HEK293 (cell line): Measurements from ENCODE around the gene SLC16A13.
A peak's percentile ranks its signal among the peaks of the same experiment; 100 is the strongest.

Experiments
- CTCF ChIA-PET: fragments of 350-600 bp; formaldehyde crosslinking; extraction: SDS; loops from one replicate; lab custom pipeline; 2021; ENCODE audit warnings: antibody characterized with exemption; lab: Yijun Ruan, JAX
- POLR2A ChIA-PET: fragments of 300-600 bp; formaldehyde crosslinking; extraction: SDS; loops from one replicate; lab custom pipeline; 2020; ENCODE audit warnings: antibody characterized with exemption, inconsistent platforms; lab: Yijun Ruan, JAX
- H3K27ac ChIP-seq: fragments of 200-500 bp; sonication (Bioruptor generic); 2 replicates; pipeline ENCODE4 v1.5.1; 2014; ENCODE audit warnings: low read depth, low read length, control low read depth, inconsistent platforms; ENCODE audit errors: extremely low read depth
- H3K36me3 ChIP-seq, 2 experiments: fragments of 200-500 bp in 1 of 2; sonication (Bioruptor generic) in 1 of 2; 1 replicate in 1 of 2; 2 replicates in 1 of 2; pipeline ENCODE4 v1.5.1; 2014 to 2017; ENCODE audit warnings: inconsistent platforms in 2 of 2, low read length in 2 of 2; ENCODE audit not compliant: control insufficient read depth in 2 of 2, insufficient read depth in 1 of 2
- H3K4me1 ChIP-seq: fragments of 200-500 bp; sonication (Bioruptor generic); 2 replicates; pipeline ENCODE4 v1.5.1; 2014; ENCODE audit warnings: mild to moderate bottlenecking, low read length, inconsistent platforms; ENCODE audit not compliant: control insufficient read depth, insufficient read depth
- H3K4me3 ChIP-seq: 2 replicates; pipeline ENCODE4 v1.5.1; 2011; ENCODE audit warnings: low read depth, mild to moderate bottlenecking, control low read depth, low read length, moderate library complexity
- H3K9me3 ChIP-seq: fragments of 200-500 bp; sonication (Bioruptor generic); 2 replicates; pipeline ENCODE4 v1.5.1; 2014; ENCODE audit warnings: low read depth, low read length, inconsistent platforms; ENCODE audit not compliant: control insufficient read depth, insufficient read depth
- BCL11A ChIP-seq: fragments of 450-650 bp; formaldehyde crosslinking; IDR thresholded peaks from 2 replicates; pipeline ENCODE4 v1.5.1; 2016; ENCODE audit warnings: low read depth, missing biosample characterization, missing genetic modification characterization
- EGR2 ChIP-seq: fragments of 450-650 bp; formaldehyde crosslinking; IDR thresholded peaks from 2 replicates; pipeline ENCODE4 v1.5.1; 2016; ENCODE audit warnings: low read depth, missing biosample characterization, missing genetic modification characterization
- KLF7 ChIP-seq: fragments of 450-650 bp; formaldehyde crosslinking; IDR thresholded peaks from 2 replicates; pipeline ENCODE4 v1.5.1; 2016; ENCODE audit warnings: missing biosample characterization, missing genetic modification characterization, borderline replicate concordance
- MEIS1 ChIP-seq: sonication (generic); formaldehyde crosslinking; IDR thresholded peaks from 2 replicates; pipeline ENCODE4 v1.8.1; 2022; ENCODE audit warnings: missing genetic modification reagents, mild to moderate bottlenecking, borderline replicate concordance
- SETDB1 ChIP-seq: IDR thresholded peaks from one replicate; pipeline ENCODE4 v1.6.1; 2017; ENCODE audit warnings: mild to moderate bottlenecking, low read length, moderate library complexity, mixed read lengths; ENCODE audit not compliant: insufficient read length
- YY2 ChIP-seq: fragments of 450-650 bp; formaldehyde crosslinking; IDR thresholded peaks from 2 replicates; pipeline ENCODE4 v1.5.1; 2016; ENCODE audit warnings: missing biosample characterization, missing genetic modification characterization
- ZBTB49 ChIP-seq: fragments of 450-650 bp; formaldehyde crosslinking; IDR thresholded peaks from 2 replicates; pipeline ENCODE4 v1.5.1; 2016; ENCODE audit warnings: missing biosample characterization, missing genetic modification characterization, low read depth
- ZFHX2 ChIP-seq: fragments of 450-650 bp; formaldehyde crosslinking; conservative IDR thresholded peaks from 2 replicates; pipeline ENCODE4 v1.5.1; 2016; ENCODE audit warnings: missing biosample characterization, missing genetic modification characterization
- ZNF18 ChIP-seq: fragments of 450-650 bp; formaldehyde crosslinking; IDR thresholded peaks from 2 replicates; pipeline ENCODE4 v1.5.1; 2016; ENCODE audit warnings: missing biosample characterization, missing genetic modification characterization
- ZNF2 ChIP-seq: fragments of 450-650 bp; formaldehyde crosslinking; IDR thresholded peaks from 2 replicates; pipeline ENCODE4 v1.5.1; 2016; ENCODE audit warnings: missing biosample characterization, missing genetic modification characterization
- ZNF266 ChIP-seq: fragments of 450-650 bp; formaldehyde crosslinking; IDR thresholded peaks from 2 replicates; pipeline ENCODE4 v1.5.1; 2016; ENCODE audit warnings: missing biosample characterization, missing genetic modification characterization, low read depth
- ZNF530 ChIP-seq: fragments of 450-650 bp; formaldehyde crosslinking; IDR thresholded peaks from 2 replicates; pipeline ENCODE4 v1.5.1; 2016; ENCODE audit warnings: low read depth, missing biosample characterization, missing genetic modification characterization
- ZNF558 ChIP-seq: fragments of 450-650 bp; formaldehyde crosslinking; IDR thresholded peaks from 2 replicates; pipeline ENCODE4 v1.5.1; 2016; ENCODE audit warnings: missing biosample characterization, missing genetic modification characterization
- ZNF560 ChIP-seq: fragments of 450-650 bp; formaldehyde crosslinking; IDR thresholded peaks from 2 replicates; pipeline ENCODE4 v1.5.1; 2017; ENCODE audit warnings: missing biosample characterization, missing genetic modification characterization, borderline replicate concordance
- ZNF621 ChIP-seq: fragments of 450-650 bp; formaldehyde crosslinking; IDR thresholded peaks from 2 replicates; pipeline ENCODE4 v1.5.1; 2017; ENCODE audit warnings: missing biosample characterization, missing genetic modification characterization
- ZNF654 ChIP-seq: fragments of 450-650 bp; formaldehyde crosslinking; IDR thresholded peaks from 2 replicates; pipeline ENCODE4 v1.5.1; 2016; ENCODE audit warnings: low read depth, missing biosample characterization, missing genetic modification characterization
- ZNF660 ChIP-seq: fragments of 450-650 bp; IDR thresholded peaks from 2 replicates; pipeline ENCODE4 v1.5.1; 2018; ENCODE audit warnings: missing biosample characterization, mild to moderate bottlenecking, missing genetic modification characterization
- ZNF747 ChIP-seq: fragments of 450-650 bp; formaldehyde crosslinking; IDR thresholded peaks from 2 replicates; pipeline ENCODE4 v1.5.1; 2016; ENCODE audit warnings: missing biosample characterization, missing genetic modification characterization
- ZNF776 ChIP-seq: fragments of 450-650 bp; formaldehyde crosslinking; IDR thresholded peaks from 2 replicates; pipeline ENCODE4 v1.5.0; 2017; ENCODE audit warnings: missing biosample characterization, missing genetic modification characterization, borderline replicate concordance
- ZNF830 ChIP-seq: fragments of 450-650 bp; IDR thresholded peaks from 2 replicates; pipeline ENCODE4 v1.5.0; 2018; ENCODE audit warnings: missing biosample characterization, missing genetic modification characterization, low read depth, mild to moderate bottlenecking, moderate library complexity
- TF ChIP-seq, protein P1 (sequence below): fragments of 450-650 bp; formaldehyde crosslinking; IDR thresholded peaks from 2 replicates; pipeline ENCODE4 v1.5.1; 2016; ENCODE audit warnings: missing biosample characterization, missing genetic modification characterization
- TF ChIP-seq, protein P2 (sequence below): fragments of 450-650 bp; formaldehyde crosslinking; IDR thresholded peaks from 2 replicates; pipeline ENCODE4 v1.5.1; 2017; ENCODE audit warnings: missing biosample characterization, missing genetic modification characterization
- TF ChIP-seq, protein P3 (sequence below): fragments of 450-650 bp; formaldehyde crosslinking; IDR thresholded peaks from 2 replicates; pipeline ENCODE4 v1.5.1; 2016; ENCODE audit warnings: missing biosample characterization, missing genetic modification characterization, borderline replicate concordance
- TF ChIP-seq, protein P4 (sequence below): fragments of 450-650 bp; formaldehyde crosslinking; IDR thresholded peaks from 2 replicates; pipeline ENCODE4; 2016; ENCODE audit warnings: missing biosample characterization, missing genetic modification characterization

SLC16A13 gene

GRCh38 chr17:7067198-7067597 is 31.4 kb downstream of the SLC16A13 start (continued):
- no peak for TF ChIP-seq ZNF558 (tag by site-specific recombination)
- TF ChIP-seq, all 188 proteins: peak for 0

DNA sequence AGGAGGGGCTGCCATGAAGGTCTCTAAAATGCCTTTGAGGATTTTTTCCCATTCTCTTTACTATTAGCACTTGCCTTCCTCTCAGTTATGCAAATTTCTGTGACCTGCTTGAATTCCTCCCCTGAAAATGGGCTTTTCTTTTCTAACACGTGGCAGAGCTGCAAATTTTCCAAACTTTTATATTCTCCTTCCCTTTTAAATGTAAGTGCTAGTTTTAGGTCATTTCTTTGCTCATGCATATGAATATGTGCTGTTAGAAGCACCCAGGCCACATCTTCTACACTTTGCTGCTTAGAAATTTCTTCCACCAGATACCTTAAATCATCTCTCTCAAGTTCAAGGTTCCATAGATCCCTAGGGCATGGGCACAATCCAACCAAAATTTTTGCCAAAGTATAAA is 32.5 kb downstream of the SLC16A13 start:
- Histone ChIP-seq H3K4me3 (no peak overlapping the region), H3K9me3 (no peaks in the 10 kb centered on the region), H3K4me1 (no peaks in the 10 kb centered on the region), H3K27ac (no peak overlapping the region), H3K36me3 (no peaks in the 10 kb centered on the region)
- no peak for TF ChIP-seq ZNF560 (tag by site-specific recombination)
- TF ChIP-seq ZNF621 (tag by site-specific recombination): no peak
- no peak for TF ChIP-seq ZNF654 (tag by site-specific recombination)
- peak; percentile 66 for TF ChIP-seq SETDB1
- TF ChIP-seq YY2 (tag by site-specific recombination): no peak
- ChIA-PET POLR2A (no interaction called here), CTCF (no interaction called here)

DNA sequence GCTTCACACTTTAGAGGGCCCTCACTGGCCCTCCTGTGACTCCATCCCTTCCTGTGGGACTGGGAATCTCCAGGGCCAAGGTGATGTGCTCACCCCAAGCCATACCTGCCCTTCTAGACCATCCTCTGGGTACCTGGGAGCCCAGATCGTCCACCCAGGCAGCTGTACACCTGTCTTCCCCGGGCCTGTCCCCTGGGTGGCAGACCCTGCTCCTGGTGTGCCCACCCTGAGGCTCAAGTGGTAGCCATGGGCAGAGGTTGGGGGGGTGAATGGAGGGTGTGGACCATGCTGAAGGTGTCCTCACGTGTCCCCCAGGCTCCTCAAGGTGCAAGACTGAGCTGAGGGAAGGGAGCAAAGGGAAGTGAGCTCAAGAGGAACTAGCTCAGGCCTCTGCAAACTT is 34.9 kb downstream of the SLC16A13 start:
- CTCF ChIA-PET: interaction anchor here (0.6 kb wide), 1 partner anchor 1957 kb away, joined by 3 read pairs; no protein-coding TSS in a partner anchor
- H3K4me1 ChIP-seq: no peaks in the 10 kb centered on the region
- no peak overlapping the region for H3K27ac ChIP-seq
- no peaks in the 10 kb centered on the region for H3K36me3 ChIP-seq
- POLR2A ChIA-PET: no interaction called here
- H3K9me3 ChIP-seq: no peaks in the 10 kb centered on the region
- no peak overlapping the region for H3K4me3 ChIP-seq
- TF ChIP-seq ZNF530 (tag by site-specific recombination): no peak
- TF ChIP-seq, protein P1, sequence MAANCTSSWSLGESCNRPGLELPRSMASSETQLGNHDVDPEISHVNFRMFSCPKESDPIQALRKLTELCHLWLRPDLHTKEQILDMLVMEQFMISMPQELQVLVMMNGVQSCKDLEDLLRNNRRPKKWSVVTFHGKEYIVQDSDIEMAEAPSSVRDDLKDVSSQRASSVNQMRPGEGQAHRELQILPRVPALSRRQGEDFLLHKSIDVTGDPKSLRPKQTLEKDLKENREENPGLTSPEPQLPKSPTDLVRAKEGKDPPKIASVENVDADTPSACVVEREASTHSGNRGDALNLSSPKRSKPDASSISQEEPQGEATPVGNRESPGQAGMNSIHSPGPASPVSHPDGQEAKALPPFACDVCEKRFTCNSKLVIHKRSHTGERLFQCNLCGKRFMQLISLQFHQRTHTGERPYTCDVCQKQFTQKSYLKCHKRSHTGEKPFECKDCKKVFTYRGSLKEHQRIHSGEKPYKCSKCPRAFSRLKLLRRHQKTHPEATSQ (tag by site-specific recombination): no peak
- no peak for TF ChIP-seq ZNF830 (tag by site-specific recombination)
- no peak for TF ChIP-seq BCL11A (tag by site-specific recombination)
- no peak for TF ChIP-seq ZBTB49 (tag by site-specific recombination)
- TF ChIP-seq ZNF2 (tag by site-specific recombination): no peak
- TF ChIP-seq, protein P2, sequence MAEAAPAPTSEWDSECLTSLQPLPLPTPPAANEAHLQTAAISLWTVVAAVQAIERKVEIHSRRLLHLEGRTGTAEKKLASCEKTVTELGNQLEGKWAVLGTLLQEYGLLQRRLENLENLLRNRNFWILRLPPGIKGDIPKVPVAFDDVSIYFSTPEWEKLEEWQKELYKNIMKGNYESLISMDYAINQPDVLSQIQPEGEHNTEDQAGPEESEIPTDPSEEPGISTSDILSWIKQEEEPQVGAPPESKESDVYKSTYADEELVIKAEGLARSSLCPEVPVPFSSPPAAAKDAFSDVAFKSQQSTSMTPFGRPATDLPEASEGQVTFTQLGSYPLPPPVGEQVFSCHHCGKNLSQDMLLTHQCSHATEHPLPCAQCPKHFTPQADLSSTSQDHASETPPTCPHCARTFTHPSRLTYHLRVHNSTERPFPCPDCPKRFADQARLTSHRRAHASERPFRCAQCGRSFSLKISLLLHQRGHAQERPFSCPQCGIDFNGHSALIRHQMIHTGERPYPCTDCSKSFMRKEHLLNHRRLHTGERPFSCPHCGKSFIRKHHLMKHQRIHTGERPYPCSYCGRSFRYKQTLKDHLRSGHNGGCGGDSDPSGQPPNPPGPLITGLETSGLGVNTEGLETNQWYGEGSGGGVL: no peak
- no peak for TF ChIP-seq ZNF266 (tag by site-specific recombination)
- no peak for TF ChIP-seq MEIS1
- no peak for TF ChIP-seq ZNF747 (tag by site-specific recombination)
- no peak for TF ChIP-seq ZNF660 (tag by site-specific recombination)
- no peak for TF ChIP-seq ZNF776
- TF ChIP-seq, protein P3, sequence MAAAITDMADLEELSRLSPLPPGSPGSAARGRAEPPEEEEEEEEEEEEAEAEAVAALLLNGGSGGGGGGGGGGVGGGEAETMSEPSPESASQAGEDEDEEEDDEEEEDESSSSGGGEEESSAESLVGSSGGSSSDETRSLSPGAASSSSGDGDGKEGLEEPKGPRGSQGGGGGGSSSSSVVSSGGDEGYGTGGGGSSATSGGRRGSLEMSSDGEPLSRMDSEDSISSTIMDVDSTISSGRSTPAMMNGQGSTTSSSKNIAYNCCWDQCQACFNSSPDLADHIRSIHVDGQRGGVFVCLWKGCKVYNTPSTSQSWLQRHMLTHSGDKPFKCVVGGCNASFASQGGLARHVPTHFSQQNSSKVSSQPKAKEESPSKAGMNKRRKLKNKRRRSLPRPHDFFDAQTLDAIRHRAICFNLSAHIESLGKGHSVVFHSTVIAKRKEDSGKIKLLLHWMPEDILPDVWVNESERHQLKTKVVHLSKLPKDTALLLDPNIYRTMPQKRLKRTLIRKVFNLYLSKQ (tag by site-specific recombination): no peak
- TF ChIP-seq ZNF18 (tag by site-specific recombination): no peak
- TF ChIP-seq, protein P4, sequence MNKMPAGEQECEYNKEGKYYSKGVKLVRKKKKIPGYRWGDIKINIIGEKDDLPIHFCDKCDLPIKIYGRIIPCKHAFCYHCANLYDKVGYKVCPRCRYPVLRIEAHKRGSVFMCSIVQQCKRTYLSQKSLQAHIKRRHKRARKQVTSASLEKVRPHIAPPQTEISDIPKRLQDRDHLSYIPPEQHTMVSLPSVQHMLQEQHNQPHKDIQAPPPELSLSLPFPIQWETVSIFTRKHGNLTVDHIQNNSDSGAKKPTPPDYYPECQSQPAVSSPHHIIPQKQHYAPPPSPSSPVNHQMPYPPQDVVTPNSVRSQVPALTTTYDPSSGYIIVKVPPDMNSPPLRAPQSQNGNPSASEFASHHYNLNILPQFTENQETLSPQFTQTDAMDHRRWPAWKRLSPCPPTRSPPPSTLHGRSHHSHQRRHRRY (tag by site-specific recombination): no peak
- TF ChIP-seq KLF7: no peak
- no peak for TF ChIP-seq EGR2 (tag by site-specific recombination)
- no peak for TF ChIP-seq ZFHX2 (tag by site-specific recombination)
